WTC11 (cell line): ENCODE results near the gene DNAH8. TPM values are rescaled to one million over a fixed set of nuclear protein-coding genes. Genes with fewer than 3 reads are reported as not detected.

ENCODE experiments used
- ATAC-seq: fragments of 200-7000 bp; cut with Tn5 transposase; 2 replicates; pipeline ENCODE4 v1.10.0; 2021; ENCODE audit warnings: mild to moderate bottlenecking, moderate library complexity
- CTCF ChIA-PET: fragments of 300-600 bp; sonication (Branson Sonifier 250); formaldehyde crosslinking; loops from one replicate; lab custom pipeline; 2021; ENCODE audit warnings: antibody characterized with exemption; lab: Charles Lee
- POLR2A ChIA-PET: fragments of 350-600 bp; sonication (Branson Sonifier 250); formaldehyde crosslinking; loops from one replicate; lab custom pipeline; 2021; ENCODE audit warnings: antibody characterized with exemption; lab: Charles Lee
- DNase-seq: peaks from one replicate; pipeline ENCODE4 v3.0.0; 2021; ENCODE audit warnings: low spot score
- H3K27ac Mint-ChIP-seq: 2 replicates; pipeline ENCODE4 v1.8.0; 2021; ENCODE audit warnings: mixed read lengths
- H3K27me3 Mint-ChIP-seq: 2 replicates; pipeline ENCODE4 v1.8.0; 2021; ENCODE audit warnings: low read depth, mild to moderate bottlenecking, moderate library complexity, mixed read lengths
- H3K36me3 Mint-ChIP-seq: 2 replicates; pipeline ENCODE4 v1.8.0; 2021; ENCODE audit warnings: mixed read lengths
- H3K4me1 Mint-ChIP-seq: 2 replicates; pipeline ENCODE4 v1.8.0; 2022; ENCODE audit warnings: mixed read lengths
- H3K4me3 Mint-ChIP-seq: 2 replicates; pipeline ENCODE4 v1.8.0; 2021; ENCODE audit warnings: mild to moderate bottlenecking, moderate library complexity, mixed read lengths
- H3K9me3 Mint-ChIP-seq: 2 replicates; pipeline ENCODE4 v1.8.0; 2021; ENCODE audit warnings: mixed read lengths
- ARID4B ChIP-seq: sonication (generic); formaldehyde crosslinking; IDR thresholded peaks from 2 replicates; pipeline ENCODE4 v1.8.0; 2023; ENCODE audit warnings: missing genetic modification reagents, mild to moderate bottlenecking, borderline replicate concordance
- ERG ChIP-seq: fragments of 250-450 bp; sonication (Bioruptor Pico); IDR thresholded peaks from 2 replicates; pipeline ENCODE4 v1.8.0; 2021; ENCODE audit warnings: mild to moderate bottlenecking
- FOXJ3 ChIP-seq: sonication (generic); formaldehyde crosslinking; IDR thresholded peaks from 2 replicates; pipeline ENCODE4 v1.9.0; 2021; ENCODE audit warnings: missing genetic modification reagents, mild to moderate bottlenecking, borderline replicate concordance
- GRHL2 ChIP-seq: fragments of 250-450 bp; sonication (Bioruptor Pico); IDR thresholded peaks from 2 replicates; pipeline ENCODE4 v1.8.0; 2022; ENCODE audit warnings: mild to moderate bottlenecking, moderate library complexity; ENCODE audit not compliant: insufficient replicate concordance, severe bottlenecking
- GTF2I ChIP-seq: fragments of 250-450 bp; sonication (Bioruptor Pico); conservative IDR thresholded peaks from 2 replicates; pipeline ENCODE4 v1.4.0; 2021; ENCODE audit warnings: mild to moderate bottlenecking
- PREB ChIP-seq: sonication (generic); formaldehyde crosslinking; IDR thresholded peaks from 2 replicates; pipeline ENCODE4 v1.8.1; 2022; ENCODE audit warnings: mild to moderate bottlenecking, missing genetic modification reagents, moderate library complexity, borderline replicate concordance
- RELA ChIP-seq: sonication (generic); formaldehyde crosslinking; IDR thresholded peaks from 2 replicates; pipeline ENCODE4 v1.8.1; 2022; ENCODE audit warnings: missing genetic modification reagents, mild to moderate bottlenecking, borderline replicate concordance
- SP1 ChIP-seq: sonication (generic); formaldehyde crosslinking; conservative IDR thresholded peaks from 2 replicates; pipeline ENCODE4 v1.8.1; 2022; ENCODE audit warnings: missing genetic modification reagents
- STAT6 ChIP-seq: sonication (generic); formaldehyde crosslinking; conservative IDR thresholded peaks from 2 replicates; pipeline ENCODE4 v1.8.1; 2023; ENCODE audit warnings: mild to moderate bottlenecking, low read depth, missing genetic modification reagents, moderate library complexity
- TP53 ChIP-seq: sonication (generic); formaldehyde crosslinking; IDR thresholded peaks from 2 replicates; pipeline ENCODE4 v1.8.1; 2023; ENCODE audit warnings: mild to moderate bottlenecking, missing genetic modification reagents
- USF1 ChIP-seq: sonication (generic); formaldehyde crosslinking; IDR thresholded peaks from 2 replicates; pipeline ENCODE4 v1.8.0; 2022; ENCODE audit warnings: mild to moderate bottlenecking, missing genetic modification reagents
- ZNF219 ChIP-seq: sonication (generic); formaldehyde crosslinking; IDR thresholded peaks from 2 replicates; pipeline ENCODE4 v1.8.0; 2023; ENCODE audit warnings: missing genetic modification reagents, mild to moderate bottlenecking, borderline replicate concordance
- ZNF317 ChIP-seq: sonication (generic); formaldehyde crosslinking; IDR thresholded peaks from 2 replicates; pipeline ENCODE4 v1.8.1; 2023; ENCODE audit warnings: low read depth, mild to moderate bottlenecking, moderate library complexity, missing genetic modification reagents, borderline replicate concordance
- ZNF423 ChIP-seq: fragments of 250-450 bp; sonication (Bioruptor Pico); IDR thresholded peaks from 2 replicates; pipeline ENCODE4 v2.1.2; 2022; ENCODE audit warnings: mild to moderate bottlenecking, moderate library complexity
- total RNA-seq: library from RNA; stranded (reverse); gene quantifications from 3 replicates; pipeline ENCODE4 v1.2.3, GENCODE V29; 2021

DNAH8 gene
- total RNA-seq, 1 experiment from 2014 or later = 0.02 TPM

GRCh38 chr6:38959138-38959537 lies 244.0 kb downstream of the DNAH8 start:
- no peak overlapping the region for H3K27ac Mint-ChIP-seq
- H3K4me1 Mint-ChIP-seq = peaks cover 2% of the 10 kb centered on the region; the same call in 1 of the 2 replicates
- 0 out of 2 replicates have a peak, but pooled peaks cover 2% of the 10 kb centered on the region for H3K36me3 Mint-ChIP-seq
- POLR2A ChIA-PET = no interaction called here
- DNase-seq = no peak
- peaks cover 3% of the 10 kb centered on the region for H3K27me3 Mint-ChIP-seq
- TF ChIP-seq RELA (CRISPR knock-in tag) = no peak
- TF ChIP-seq ZNF423 = no peak
- no peak for TF ChIP-seq SP1 (CRISPR knock-in tag)
- no peak for TF ChIP-seq ZNF219 (CRISPR knock-in tag)
- no peak for TF ChIP-seq ARID4B (CRISPR knock-in tag)
- CTCF ChIA-PET = no interaction called here
- no peak overlapping the region for H3K4me3 Mint-ChIP-seq
- no peak for ATAC-seq
- peaks cover 25% of the 10 kb centered on the region for H3K9me3 Mint-ChIP-seq

- no peaks in the 10 kb centered on the region for H3K36me3 Mint-ChIP-seq
- no peaks in the 10 kb centered on the region for H3K4me1 Mint-ChIP-seq
- ChIA-PET CTCF (no interaction called here), POLR2A (no interaction called here)
- no peaks in the 10 kb centered on the region for H3K9me3 Mint-ChIP-seq
- TF ChIP-seq ZNF219 (CRISPR knock-in tag) = no peak
- TF ChIP-seq PREB (CRISPR knock-in tag) = no peak
- no peak for TF ChIP-seq GTF2I
- TF ChIP-seq TP53 (CRISPR knock-in tag) = no peak
- H3K27me3 Mint-ChIP-seq = no peaks in the 10 kb centered on the region
- no peak for ATAC-seq
- no peak overlapping the region for H3K27ac Mint-ChIP-seq
- no peak for DNase-seq
- no peak overlapping the region for H3K4me3 Mint-ChIP-seq
Measured at GRCh38 chr6:38968702-38969149, 253.6 kb downstream of the DNAH8 start.

GRCh38 chr6:38973178-38974057 lies 258.3 kb downstream of the DNAH8 start:
- TF ChIP-seq FOXJ3 (CRISPR knock-in tag) (no peak), ZNF317 (CRISPR knock-in tag) (no peak), ERG (CRISPR knock-in tag) (no peak), STAT6 (CRISPR knock-in tag) (no peak), GRHL2 (CRISPR knock-in tag) (no peak), USF1 (CRISPR knock-in tag) (no peak)
- ChIA-PET POLR2A (no interaction called here), CTCF (interaction anchor here (1.0 to 5.3 kb wide), 8 partner anchors 24 to 129 kb away, joined by 3 to 32 read pairs (median 4); partner anchors contain the start of gene GLP1R)
- DNase-seq = no peak
- peak; percentile 52 for ATAC-seq
- Mint-ChIP-seq H3K27me3 (no peaks in the 10 kb centered on the region), H3K9me3 (no peaks in the 10 kb centered on the region), H3K36me3 (no peaks in the 10 kb centered on the region), H3K4me1 (peaks cover 23% of the 10 kb centered on the region), H3K27ac (no peak overlapping the region), H3K4me3 (no peak overlapping the region)
